Measurements from ENCODE around the gene AGPAT4.

Gene AGPAT4

GRCh38 chr6:161107779-161108730 lies 165.8 kb downstream of the AGPAT4 start:
- no peak for DNase-seq

- no peak for DNase-seq
Observed at GRCh38 chr6:161105408-161105807, 168.5 kb downstream of the AGPAT4 start.

DNA sequence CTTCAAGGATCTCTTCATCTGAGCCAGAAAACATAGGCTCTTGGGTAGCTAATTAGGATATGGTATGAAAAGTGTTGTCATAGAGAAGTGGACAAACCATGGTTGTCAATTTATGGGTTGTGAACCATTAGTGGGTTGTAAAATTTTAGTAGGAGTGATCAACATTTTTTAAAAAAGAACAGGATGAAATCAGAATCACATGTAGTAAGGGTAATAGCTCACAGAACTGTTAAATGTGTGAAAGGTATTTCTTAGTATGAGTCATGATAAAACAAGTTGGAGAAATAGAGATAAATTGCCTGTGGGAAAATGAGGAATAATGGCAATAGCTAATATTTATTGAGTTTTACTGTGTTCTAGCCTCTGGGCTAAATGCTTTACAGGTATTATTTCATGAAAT lies 168.9 kb downstream of the AGPAT4 start:
- DNase-seq = no peak

GRCh38 chr6:161103475-161103874 lies 170.4 kb downstream of the AGPAT4 start:
- no peak for DNase-seq

- no peak for DNase-seq
Observed at GRCh38 chr6:161101517-161101916, 172.3 kb downstream of the AGPAT4 start.

DNA sequence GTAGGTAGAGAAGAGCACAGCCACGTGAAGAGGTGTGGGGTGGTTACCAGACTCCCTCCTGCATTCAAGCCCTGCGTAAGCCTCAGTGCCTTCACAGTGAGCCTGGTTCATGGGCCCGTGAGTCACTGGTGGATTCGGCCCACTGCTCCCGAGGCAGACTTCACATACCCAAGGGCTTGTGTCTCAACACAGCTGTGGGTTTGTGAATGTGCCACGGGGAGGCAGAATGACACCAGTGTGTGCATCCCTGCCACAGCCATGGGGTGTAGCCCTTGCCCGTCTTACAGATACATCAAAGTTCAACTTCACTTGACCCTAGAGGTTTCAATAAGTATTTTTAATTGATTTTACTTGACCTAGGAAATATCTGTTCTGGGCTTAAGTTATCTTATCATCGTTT lies 173.8 kb downstream of the AGPAT4 start:
- no peak for DNase-seq

DNA sequence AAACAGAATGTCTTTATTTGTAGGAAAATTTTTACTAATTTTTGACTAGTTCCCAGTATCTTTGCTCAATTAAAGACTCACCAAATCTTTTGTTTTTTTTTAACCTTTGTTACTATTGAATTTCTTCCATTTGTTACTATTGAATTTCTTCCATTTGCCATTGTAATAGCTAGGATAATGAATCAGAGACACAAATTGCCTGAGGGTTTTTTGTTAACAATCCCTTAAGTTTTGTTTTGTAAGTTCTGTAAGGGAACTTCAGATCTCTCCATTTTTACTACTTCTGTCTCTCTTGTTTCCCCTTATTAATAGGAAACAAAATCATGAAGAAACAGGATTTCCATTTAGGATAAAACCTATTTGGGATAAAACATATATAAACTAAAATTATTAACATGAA lies 177.9 kb downstream of the AGPAT4 start:
- DNase-seq = no peak

DNA sequence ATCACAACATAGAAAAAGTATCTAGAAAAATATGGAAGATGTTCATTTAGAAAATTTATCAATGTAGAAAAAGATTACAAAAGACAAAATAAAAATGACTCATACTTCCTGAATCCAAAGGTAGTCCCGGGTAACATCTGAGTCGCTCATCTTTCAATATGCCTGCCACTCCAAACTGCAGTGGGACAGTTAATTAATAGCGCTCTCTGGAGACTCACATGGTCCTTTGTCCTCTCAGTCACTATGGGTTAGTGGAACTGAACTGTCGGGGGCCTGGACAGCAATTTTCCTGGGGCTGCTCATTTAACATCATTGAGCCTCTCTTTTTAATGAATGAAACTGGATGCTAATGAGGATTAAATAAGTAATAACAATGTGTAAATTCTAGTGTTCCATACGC lies 178.9 kb downstream of the AGPAT4 start:
- DNase-seq = no peak

- no peak for DNase-seq
Observed at GRCh38 chr6:161091972-161092701, 181.7 kb downstream of the AGPAT4 start.

GRCh38 chr6:161091151-161091550 lies 182.7 kb downstream of the AGPAT4 start:
- DNase-seq = no peak

- no peak for DNase-seq
Observed at GRCh38 chr6:161088676-161089328, 185.1 kb downstream of the AGPAT4 start.

- DNase-seq = no peak
Observed at GRCh38 chr6:161085246-161085645, 188.6 kb downstream of the AGPAT4 start.

DNA sequence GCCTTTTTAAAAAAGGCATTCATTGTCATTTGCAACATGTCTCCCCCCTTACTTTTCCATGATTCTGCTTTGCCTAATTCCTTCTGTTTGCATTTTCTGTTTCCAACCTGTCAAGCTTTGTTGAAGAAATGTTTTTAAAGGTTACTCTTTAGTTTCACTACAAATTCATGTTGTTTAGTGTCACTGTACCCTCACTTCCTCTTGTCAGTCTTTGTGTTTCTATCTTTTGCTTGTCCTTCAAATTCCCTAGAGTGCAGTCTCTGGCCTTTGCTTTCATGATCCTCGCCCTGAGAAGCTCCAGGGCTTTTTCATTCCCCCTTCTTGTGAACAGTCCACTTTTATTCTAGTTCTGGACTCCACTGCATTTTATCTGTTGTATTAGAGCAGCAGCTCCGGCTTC lies 191.6 kb downstream of the AGPAT4 start:
- DNase-seq = no peak

DNA sequence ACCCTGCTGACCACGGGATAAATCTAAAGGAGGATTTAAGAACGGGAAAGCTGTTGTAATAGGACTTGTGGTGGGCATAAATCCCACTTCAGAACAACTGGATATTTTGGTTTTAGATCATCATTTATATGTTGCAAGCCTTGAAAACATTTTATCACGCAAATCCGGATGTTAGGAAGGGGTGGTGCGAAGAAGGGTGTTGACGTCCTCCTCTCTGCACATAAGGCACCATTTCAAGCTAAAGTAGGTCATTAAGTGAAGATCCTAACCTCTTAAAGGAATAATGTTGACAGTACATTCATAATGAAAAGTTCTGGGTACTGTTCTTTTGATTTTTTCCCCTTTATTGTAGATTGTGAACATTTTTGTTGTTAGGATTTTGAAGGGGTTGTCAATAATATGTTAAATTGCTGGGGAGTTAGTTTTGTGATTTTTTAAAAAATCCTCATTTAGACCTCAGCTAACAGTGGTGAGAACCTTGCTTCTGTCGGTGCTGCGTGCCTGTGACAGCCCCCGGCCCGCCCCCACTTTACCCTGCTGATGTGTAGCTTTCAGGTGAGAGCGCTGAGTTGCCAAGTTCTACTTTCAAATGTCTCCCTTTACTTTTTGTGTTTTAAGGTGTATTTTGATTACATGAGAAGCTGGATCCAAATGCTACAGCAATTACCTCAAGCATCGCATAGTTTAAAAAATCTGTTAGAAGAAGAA lies 193.4 kb downstream of the AGPAT4 start:
- DNase-seq = no peak
